Measurements from ENCODE around the gene PYGM. TPM values are rescaled to one million over a fixed set of nuclear protein-coding genes. Genes with fewer than 3 reads are reported as not detected.

PYGM gene
- total RNA-seq, 1 experiment from 2014 or later = 1.7 TPM

- ChIA-PET POLR2A (no interaction called here), CTCF (no interaction called here), RAD21 (ENCODE audit: low non-redundant PET in 1 of 2, low total read pairs in 2 of 2, uncharacterized antibody in 2 of 2, unreplicated experiment in 2 of 2) (no interaction called here)
- Histone ChIP-seq H3K9me3 (ENCODE audit: control insufficient read depth in 1 of 2, insufficient read depth in 1 of 2, low read depth in 1 of 2, low read length in 2 of 2) (no peaks in the 10 kb centered on the region), H3K9ac (ENCODE audit: low read length) (no peak overlapping the region), H3K4me2 (ENCODE audit: low read length) (no peak overlapping the region), H3K27me3 (ENCODE audit: insufficient read depth, low read length) (no peaks in the 10 kb centered on the region), H3K36me3 (ENCODE audit: control insufficient read depth in 1 of 2, insufficient read depth in 2 of 2, low read length in 2 of 2) (no peaks in the 10 kb centered on the region; a peak in 1 of 4 replicates), H3K79me2 (ENCODE audit: insufficient read depth, low read length) (no peaks in the 10 kb centered on the region), H3K4me3 (replicated peaks in 1 of 2; ENCODE audit: low read depth in 1 of 2, low read length in 2 of 2) (no peak overlapping the region), H3K4me1 (ENCODE audit: control insufficient read depth in 1 of 2, insufficient read depth in 2 of 2, low read length in 2 of 2) (peaks cover 6 to 8% of the 10 kb centered on the region in 2 experiments; a peak in 3 of 4 replicates), H3K27ac (ENCODE audit: low read depth, low read length) (no peak overlapping the region), H3K9me2 (ENCODE audit: insufficient read depth) (no peaks in the 10 kb centered on the region), H4K20me1 (ENCODE audit: insufficient read depth) (no peaks in the 10 kb centered on the region), H2AFZ (ENCODE audit: low read depth, low read length, poor library complexity, severe bottlenecking) (no peak overlapping the region)
- BruUV-seq (replicated peaks) = no TSS peak
- ATAC-seq (no peak), DNase-seq (ENCODE audit: low read depth, low spot score) (no peak)
- TF ChIP-seq EZH2phosphoT487 (IDR thresholded peaks at IDR 0.05; ENCODE audit: borderline replicate concordance) (no peak), RAD21 (IDR thresholded peaks at IDR 0.05; ENCODE audit: low read depth) (no peak), EZH2 (IDR thresholded peaks at IDR 0.05) (no peak), EGR1 (IDR thresholded peaks at IDR 0.05; ENCODE audit: low read depth) (no peak), ATF3 (IDR thresholded peaks at IDR 0.05) (no peak), JUND (IDR thresholded peaks at IDR 0.05) (no peak), ZNF274 (IDR thresholded peaks at IDR 0.05; ENCODE audit: low read depth, low read length) (no peak), ZFX (IDR thresholded peaks at IDR 0.05) (no peak), FOSL1 (IDR thresholded peaks at IDR 0.05; ENCODE audit: low read depth) (no peak), ZBTB33 (IDR thresholded peaks at IDR 0.05; ENCODE audit: extremely low read depth, insufficient replicate concordance, low read length) (no peak), CTCF (IDR thresholded peaks at IDR 0.05 in 2 of 3, conservative IDR thresholded peaks at IDR 0.05 in 1 of 3; ENCODE audit: borderline replicate concordance in 1 of 3, insufficient read depth in 1 of 3, low read depth in 2 of 3, low read length in 2 of 3) (no peak), POLR2A (IDR thresholded peaks at IDR 0.05; ENCODE audit: borderline replicate concordance, extremely low read depth, insufficient read depth, insufficient read length) (no peak), SIN3A (IDR thresholded peaks at IDR 0.05; ENCODE audit: low read depth) (no peak), CEBPB (IDR thresholded peaks at IDR 0.05; ENCODE audit: low read depth) (no peak), SP1 (IDR thresholded peaks at IDR 0.05; ENCODE audit: low read depth) (no peak), SRF (IDR thresholded peaks at IDR 0.05; ENCODE audit: low read depth) (no peak)
- intact Hi-C loops (cut with micrococcal nuclease) = no loop called here
Observed at GRCh38 chr11:64793271-64794160, 33.7 kb upstream of the PYGM start.

All from HCT116 (cell line).